Left kidney (tissue), 2 donors: Measurements from ENCODE around the gene EEFSEC. TPM values are rescaled to one million over a fixed set of nuclear protein-coding genes. Genes with fewer than 3 reads are reported as not detected.

Source experiments
- DNase-seq: peaks from one replicate; pipeline ENCODE4 v3.0.0-alpha.2; 2013
- polyA plus RNA-seq: library from polyadenylated mRNA; unstranded; fragments of 120-200 nt; gene quantifications from one replicate; pipeline ENCODE4 v1.2.1, GENCODE V29; 2013; ENCODE audit not compliant: insufficient read length

The EEFSEC gene
- polyA plus RNA-seq, 1 donor = 22.9 TPM

GRCh38 chr3:128367761-128368160, 214.5 kb downstream of the EEFSEC start:
- no peak for DNase-seq

GRCh38 chr3:128368626-128369025, 215.3 kb downstream of the EEFSEC start:
- no peak for DNase-seq

GRCh38 chr3:128369121-128369703, 215.9 kb downstream of the EEFSEC start:
- DNase-seq = no peak

GRCh38 chr3:128369881-128370642, 216.8 kb downstream of the EEFSEC start:
- DNase-seq = no peak

GRCh38 chr3:128372281-128372680, 219.0 kb downstream of the EEFSEC start:
- no peak for DNase-seq

- DNase-seq = no peak
Observed at GRCh38 chr3:128372707-128373533, 219.6 kb downstream of the EEFSEC start.

GRCh38 chr3:128374746-128375445, 221.6 kb downstream of the EEFSEC start:
- no peak for DNase-seq

GRCh38 chr3:128376516-128376915, 223.2 kb downstream of the EEFSEC start:
- DNase-seq = no peak

GRCh38 chr3:128378631-128379347, 225.5 kb downstream of the EEFSEC start:
- peak; percentile 44 for DNase-seq

GRCh38 chr3:128379367-128380160, 226.3 kb downstream of the EEFSEC start:
- no peak for DNase-seq

GRCh38 chr3:128380295-128380694, 227.0 kb downstream of the EEFSEC start:
- no peak for DNase-seq

GRCh38 chr3:128380719-128381118, 227.4 kb downstream of the EEFSEC start:
- DNase-seq = no peak

- DNase-seq = no peak
Observed at GRCh38 chr3:128381609-128382008, 228.3 kb downstream of the EEFSEC start.

GRCh38 chr3:128382221-128382807, 229.0 kb downstream of the EEFSEC start:
- no peak for DNase-seq

- DNase-seq = no peak
Observed at GRCh38 chr3:128383316-128384235, 230.3 kb downstream of the EEFSEC start.

- DNase-seq = peak; percentile 43
Observed at GRCh38 chr3:128385080-128385832, 232.0 kb downstream of the EEFSEC start.

- DNase-seq = no peak
Observed at GRCh38 chr3:128388932-128389331, 235.7 kb downstream of the EEFSEC start.

- no peak for DNase-seq
Observed at GRCh38 chr3:128390867-128391266, 237.6 kb downstream of the EEFSEC start.
